ENCODE data around the gene BRPF1. TPM values are rescaled to one million over a fixed set of nuclear protein-coding genes. Genes with fewer than 3 reads are reported as not detected.

BRPF1 gene
- total RNA-seq, 1 donor from 2014 or later, result 20.7 TPM

- no peak for DNase-seq (ENCODE audit: low read depth, low spot score)
These were observed 54.7 kb downstream of the BRPF1 start for GRCh38 chr3:9786209-9786739.

GRCh38 chr3:9786825-9787669, 55.5 kb downstream of the BRPF1 start:
- no peak for DNase-seq (ENCODE audit: low read depth, low spot score)

DNA sequence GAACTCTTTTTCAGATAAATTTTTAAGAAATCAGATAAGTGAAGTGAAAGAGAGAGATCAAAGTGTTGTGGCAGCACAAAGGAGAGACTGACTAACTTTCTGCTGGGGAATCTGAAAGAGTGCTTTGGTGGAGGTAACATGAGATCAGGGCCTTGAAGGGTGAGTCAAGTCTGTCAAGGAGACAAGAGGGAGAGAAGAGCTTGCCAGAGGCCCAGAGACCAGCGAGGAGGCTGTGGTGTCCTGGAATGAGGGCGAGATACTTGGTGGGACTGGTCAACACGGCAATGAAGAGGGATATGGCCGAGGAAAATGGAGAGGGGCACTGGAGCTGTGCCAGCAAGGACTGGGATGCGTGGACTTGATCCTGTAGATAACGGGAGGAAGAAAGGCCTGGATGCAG, 56.2 kb downstream of the BRPF1 start:
- DNase-seq (ENCODE audit: low read depth, low spot score), result no peak

- DNase-seq (ENCODE audit: low read depth, low spot score), result no peak
These were observed 59.6 kb downstream of the BRPF1 start for GRCh38 chr3:9791127-9791526.

- no peak for DNase-seq (ENCODE audit: low read depth, low spot score)
These were observed 60.4 kb downstream of the BRPF1 start for GRCh38 chr3:9791790-9792404.

GRCh38 chr3:9792405-9793160, 61.0 kb downstream of the BRPF1 start, which contains the start of the genes ARPC4 and TADA3:
Gene ARPC4 (plus strand): TSS chr3:9793082. CDS start chr3:9793122, 40 bp downstream.
Gene TADA3 (minus strand): TSS chr3:9792473. CDS start chr3:9791466, 1,007 bp downstream.
- peak; percentile 85 for DNase-seq (ENCODE audit: low read depth, low spot score)

GRCh38 chr3:9793161-9793781, 61.7 kb downstream of the BRPF1 start:
- no peak for DNase-seq (ENCODE audit: low read depth, low spot score)

GRCh38 chr3:9794400-9794799, 62.9 kb downstream of the BRPF1 start:
- no peak for DNase-seq (ENCODE audit: low read depth, low spot score)

- DNase-seq (ENCODE audit: low read depth, low spot score), result no peak
These were observed 63.7 kb downstream of the BRPF1 start for GRCh38 chr3:9795207-9795606.

DNA sequence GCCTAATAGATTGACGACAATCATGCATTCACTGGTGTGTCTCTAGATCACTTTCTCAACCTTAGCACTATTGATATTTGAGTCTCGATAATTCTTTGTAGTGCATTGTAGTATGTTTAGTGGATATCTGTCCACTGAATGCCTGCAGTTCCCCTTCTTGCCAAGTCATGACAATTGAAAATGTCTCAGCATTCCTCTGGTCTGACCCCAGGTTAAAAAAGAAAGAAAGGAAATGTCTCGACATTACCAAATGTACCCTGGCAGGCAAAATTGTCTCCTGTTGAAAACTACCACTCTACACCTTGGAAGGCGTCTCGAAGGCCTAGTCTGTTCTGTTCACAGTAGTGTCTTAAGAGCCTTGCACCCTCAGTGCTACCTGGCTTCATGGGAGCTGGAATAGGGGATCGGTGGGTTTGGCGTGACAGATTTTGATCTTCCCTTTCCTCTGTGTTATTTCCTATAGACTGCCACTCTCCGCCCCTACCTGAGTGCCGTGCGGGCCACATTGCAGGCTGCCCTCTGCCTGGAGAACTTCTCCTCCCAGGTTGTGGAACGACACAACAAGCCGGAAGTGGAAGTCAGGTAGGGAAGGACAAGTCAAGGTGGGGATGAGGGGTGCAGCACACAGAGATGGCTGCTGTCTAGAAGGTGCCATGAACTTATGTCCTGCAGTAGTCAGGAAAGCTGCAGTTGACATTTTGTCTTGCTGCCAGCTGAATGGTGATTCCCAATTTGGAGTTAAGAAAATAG, 65.8 kb downstream of the BRPF1 start:
- DNase-seq (ENCODE audit: low read depth, low spot score), result no peak

Other genes starting within 250 kb of the BRPF1 start
- gene LHFPL4, start 177.9 kb upstream of the BRPF1 start, total RNA-seq, result not detected in 2 replicates
- gene MTMR14, start 82.2 kb upstream of the BRPF1 start, total RNA-seq, result 45.9 and 56.3 TPM in 2 replicates
- gene CPNE9, start 27.9 kb upstream of the BRPF1 start, total RNA-seq, result not detected in 2 replicates
- 18.6 and 19.7 TPM in 2 replicates for gene OGG1, start 18.2 kb downstream of the BRPF1 start, total RNA-seq
- 46.7 and 50.6 TPM in 2 replicates for gene CAMK1, start 38.2 kb downstream of the BRPF1 start, total RNA-seq
- 30.2 and 37.3 TPM in 2 replicates for gene TADA3, start 60.7 kb downstream of the BRPF1 start, total RNA-seq
- 287 and 389 TPM in 2 replicates for gene ARPC4, start 61.3 kb downstream of the BRPF1 start, total RNA-seq
- 7.1 and 7.4 TPM in 2 replicates for gene TTLL3, start 78.5 kb downstream of the BRPF1 start, total RNA-seq
- gene RPUSD3, start 112.3 kb downstream of the BRPF1 start, total RNA-seq, result 27.8 and 35.6 TPM in 2 replicates
- not detected in 2 replicates for gene CIDEC, start 148.5 kb downstream of the BRPF1 start, total RNA-seq
- 29.0 and 35.3 TPM in 2 replicates for gene JAGN1, start 158.9 kb downstream of the BRPF1 start, total RNA-seq
- gene IL17RE, start 171.1 kb downstream of the BRPF1 start, total RNA-seq, result 0.07 and 0.14 TPM in 2 replicates
- 18.3 and 18.7 TPM in 2 replicates for gene IL17RC, start 185.4 kb downstream of the BRPF1 start, total RNA-seq
- 29.1 and 41.7 TPM in 2 replicates for gene CRELD1, start 202.1 kb downstream of the BRPF1 start, total RNA-seq
- gene PRRT3, start 220.7 kb downstream of the BRPF1 start, total RNA-seq, result 0.88 and 1.1 TPM in 2 replicates

Measured in pulmonary artery endothelial cell (primary cell).